Progenitor cell of endocrine pancreas (in vitro differentiated cells): Measurements from ENCODE around the gene ADAMTS14. TPM values are rescaled to one million over a fixed set of nuclear protein-coding genes. Genes with fewer than 3 reads are reported as not detected.
A peak's percentile ranks its signal among the peaks of the same experiment; 100 is the strongest.

ENCODE experiments used
- DNase-seq: peaks from one replicate; pipeline ENCODE4 v3.0.0; 2021; ENCODE audit warnings: low spot score; ENCODE audit not compliant: unreplicated experiment
- H3K27ac Mint-ChIP-seq: 2 replicates; pipeline ENCODE4 v1.8.0; 2021; ENCODE audit warnings: mild to moderate bottlenecking, moderate library complexity, mixed read lengths
- H3K27me3 Mint-ChIP-seq: 2 replicates; pipeline ENCODE4 v1.8.0; 2021; ENCODE audit warnings: mixed read lengths
- H3K36me3 Mint-ChIP-seq: 2 replicates; pipeline ENCODE4 v1.8.0; 2022; ENCODE audit warnings: mixed read lengths; ENCODE audit not compliant: insufficient read depth
- H3K4me1 Mint-ChIP-seq: 2 replicates; pipeline ENCODE4 v1.8.0; 2021; ENCODE audit warnings: low read depth, mixed read lengths
- H3K4me3 Mint-ChIP-seq: 2 replicates; pipeline ENCODE4 v1.8.0; 2021; ENCODE audit warnings: low read depth, mild to moderate bottlenecking, moderate library complexity, mixed read lengths
- H3K9me3 Mint-ChIP-seq: 2 replicates; pipeline ENCODE4 v1.8.0; 2021; ENCODE audit warnings: low read depth, mixed read lengths
- CTCF ChIP-seq: fragments of 200-600 bp; sonication (generic); IDR thresholded peaks from one replicate; pipeline ENCODE4 v1.5.0; 2021; ENCODE audit warnings: antibody characterized with exemption, mild to moderate bottlenecking; ENCODE audit not compliant: unreplicated experiment
- total RNA-seq: library from RNA; stranded (reverse); gene quantifications from 2 replicates; pipeline ENCODE4 v1.2.1, GENCODE V29; 2021

Gene ADAMTS14
- total RNA-seq, 1 donor from 2014 or later: 0.05 TPM

- Mint-ChIP-seq H3K9me3 (no peaks in the 10 kb centered on the region), H3K36me3 (no peaks in the 10 kb centered on the region), H3K27me3 (peaks cover 3% of the 10 kb centered on the region), H3K4me3 (no peak overlapping the region), H3K4me1 (no peaks in the 10 kb centered on the region), H3K27ac (no peak overlapping the region)
- no peak for DNase-seq
- TF ChIP-seq CTCF: no peak
Observed at GRCh38 chr10:70737250-70737649, 64.9 kb downstream of the ADAMTS14 start.

GRCh38 chr10:70738006-70738760 is 65.9 kb downstream of the ADAMTS14 start:
- no peaks in the 10 kb centered on the region for H3K36me3 Mint-ChIP-seq
- peaks cover 3% of the 10 kb centered on the region for H3K27me3 Mint-ChIP-seq
- H3K4me3 Mint-ChIP-seq: no peak overlapping the region
- DNase-seq: no peak
- no peak overlapping the region for H3K27ac Mint-ChIP-seq
- no peaks in the 10 kb centered on the region for H3K4me1 Mint-ChIP-seq
- TF ChIP-seq CTCF: peak; percentile 16
- no peaks in the 10 kb centered on the region for H3K9me3 Mint-ChIP-seq

- no peak overlapping the region for H3K27ac Mint-ChIP-seq
- H3K9me3 Mint-ChIP-seq: no peaks in the 10 kb centered on the region
- TF ChIP-seq CTCF: no peak
- H3K36me3 Mint-ChIP-seq: no peaks in the 10 kb centered on the region
- no peaks in the 10 kb centered on the region for H3K4me1 Mint-ChIP-seq
- no peak for DNase-seq
- H3K27me3 Mint-ChIP-seq: peaks cover 3% of the 10 kb centered on the region
- no peak overlapping the region for H3K4me3 Mint-ChIP-seq
Observed at GRCh38 chr10:70738761-70739121, 66.4 kb downstream of the ADAMTS14 start.

GRCh38 chr10:70740406-70741288 is 68.3 kb downstream of the ADAMTS14 start:
- H3K27me3 Mint-ChIP-seq: peaks cover 3% of the 10 kb centered on the region
- no peaks in the 10 kb centered on the region for H3K9me3 Mint-ChIP-seq
- DNase-seq: no peak
- no peak overlapping the region for H3K27ac Mint-ChIP-seq
- no peak for TF ChIP-seq CTCF
- no peak overlapping the region for H3K4me3 Mint-ChIP-seq
- H3K36me3 Mint-ChIP-seq: no peaks in the 10 kb centered on the region
- no peaks in the 10 kb centered on the region for H3K4me1 Mint-ChIP-seq

GRCh38 chr10:70742537-70743429 is 70.5 kb downstream of the ADAMTS14 start:
- no peak for TF ChIP-seq CTCF
- Mint-ChIP-seq H3K4me1 (no peaks in the 10 kb centered on the region), H3K27ac (no peak overlapping the region), H3K27me3 (peaks cover 9% of the 10 kb centered on the region), H3K36me3 (no peaks in the 10 kb centered on the region), H3K9me3 (no peaks in the 10 kb centered on the region), H3K4me3 (no peak overlapping the region)
- DNase-seq: no peak
